Muscle layer of duodenum (tissue), 2 donors: ENCODE results near the gene CDC42BPA.

ENCODE experiments used
- H3K27ac ChIP-seq: one replicate; pipeline ENCODE4 v1.7.0; 2013; ENCODE audit warnings: mild to moderate bottlenecking, low read length
- H3K27me3 ChIP-seq: one replicate; pipeline ENCODE4 v1.7.0; 2013; ENCODE audit warnings: low read depth, mild to moderate bottlenecking, control low read depth, low read length
- H3K36me3 ChIP-seq, 2 donors: one replicate each; pipeline ENCODE4 v1.7.0; 2013; ENCODE audit warnings: low read length in 2 of 2, control low read depth in 1 of 2, mild to moderate bottlenecking in 1 of 2; ENCODE audit not compliant: insufficient read depth in 2 of 2, control insufficient read depth in 1 of 2
- H3K4me1 ChIP-seq, 2 donors: one replicate each; pipeline ENCODE4 v1.7.0; 2013; ENCODE audit warnings: low read length in 2 of 2, mild to moderate bottlenecking in 2 of 2, control low read depth in 1 of 2, moderate library complexity in 1 of 2; ENCODE audit not compliant: insufficient read depth in 2 of 2, control insufficient read depth in 1 of 2
- H3K4me3 ChIP-seq, 2 donors: one replicate each; pipeline ENCODE4 v1.7.0; 2013; ENCODE audit warnings: low read length in 2 of 2, low read depth in 1 of 2, mild to moderate bottlenecking in 1 of 2
- H3K9me3 ChIP-seq, 2 donors: one replicate each; pipeline ENCODE4 v1.7.0; 2013; ENCODE audit warnings: low read length in 2 of 2, control low read depth in 1 of 2, mild to moderate bottlenecking in 1 of 2; ENCODE audit not compliant: control insufficient read depth in 1 of 2
- donor health status: healthy.

The CDC42BPA gene

GRCh38 chr1:227042292-227042691 is 276.0 kb downstream of the CDC42BPA start:
- H3K27ac ChIP-seq = no peak overlapping the region
- no peaks in the 10 kb centered on the region for H3K27me3 ChIP-seq
- no peak overlapping the region for H3K4me3 ChIP-seq
- H3K36me3 ChIP-seq = peaks cover 7 to 17% of the 10 kb centered on the region in 2 donors
- H3K4me1 ChIP-seq = no peaks in the 10 kb centered on the region
- H3K9me3 ChIP-seq = no peaks in the 10 kb centered on the region

GRCh38 chr1:227038401-227038800 is 279.9 kb downstream of the CDC42BPA start:
- Histone ChIP-seq H3K9me3 (no peaks in the 10 kb centered on the region), H3K4me3 (no peak overlapping the region), H3K27me3 (no peaks in the 10 kb centered on the region), H3K4me1 (no peaks in the 10 kb centered on the region), H3K36me3 (peaks cover 10 to 19% of the 10 kb centered on the region in 2 donors), H3K27ac (no peak overlapping the region)

GRCh38 chr1:227037121-227037520 is 281.2 kb downstream of the CDC42BPA start:
- Histone ChIP-seq H3K9me3 (no peaks in the 10 kb centered on the region), H3K36me3 (peaks cover 10 to 26% of the 10 kb centered on the region in 2 donors), H3K4me1 (no peaks in the 10 kb centered on the region), H3K4me3 (no peak overlapping the region), H3K27ac (no peak overlapping the region), H3K27me3 (no peaks in the 10 kb centered on the region)

- H3K27me3 ChIP-seq = no peaks in the 10 kb centered on the region
- peaks cover 10 to 34% of the 10 kb centered on the region in 2 donors for H3K36me3 ChIP-seq
- no peaks in the 10 kb centered on the region for H3K4me1 ChIP-seq
- H3K9me3 ChIP-seq = no peaks in the 10 kb centered on the region
- no peak overlapping the region for H3K4me3 ChIP-seq
- no peak overlapping the region for H3K27ac ChIP-seq
Measured at GRCh38 chr1:227035316-227035715, 283.0 kb downstream of the CDC42BPA start.

- Histone ChIP-seq H3K27me3 (no peaks in the 10 kb centered on the region), H3K27ac (no peak overlapping the region), H3K36me3 (peaks cover 9 to 34% of the 10 kb centered on the region in 2 donors), H3K4me3 (no peak overlapping the region), H3K9me3 (no peaks in the 10 kb centered on the region), H3K4me1 (no peaks in the 10 kb centered on the region)
Measured at GRCh38 chr1:227033880-227034279, 284.4 kb downstream of the CDC42BPA start.

GRCh38 chr1:227032396-227032795 is 285.9 kb downstream of the CDC42BPA start:
- H3K27me3 ChIP-seq = no peaks in the 10 kb centered on the region
- no peaks in the 10 kb centered on the region for H3K4me1 ChIP-seq
- peaks cover 10 to 37% of the 10 kb centered on the region in 2 donors for H3K36me3 ChIP-seq
- H3K4me3 ChIP-seq = no peak overlapping the region
- H3K27ac ChIP-seq = no peak overlapping the region
- no peaks in the 10 kb centered on the region for H3K9me3 ChIP-seq

- Histone ChIP-seq H3K4me1 (no peaks in the 10 kb centered on the region), H3K27ac (no peak overlapping the region), H3K4me3 (no peak overlapping the region), H3K9me3 (no peaks in the 10 kb centered on the region), H3K36me3 (peaks cover 24 to 43% of the 10 kb centered on the region in 2 donors), H3K27me3 (no peaks in the 10 kb centered on the region)
Measured at GRCh38 chr1:227016990-227017389, 301.3 kb downstream of the CDC42BPA start.

GRCh38 chr1:227010645-227011044 is 307.6 kb downstream of the CDC42BPA start:
- Histone ChIP-seq H3K4me1 (no peaks in the 10 kb centered on the region), H3K36me3 (peaks cover 8 to 13% of the 10 kb centered on the region in 2 donors), H3K27ac (no peak overlapping the region)

GRCh38 chr1:227009937-227010336 is 308.4 kb downstream of the CDC42BPA start:
- Histone ChIP-seq H3K4me1 (no peaks in the 10 kb centered on the region), H3K36me3 (peaks cover 6 to 13% of the 10 kb centered on the region in 2 donors), H3K4me3 (no peak overlapping the region), H3K27me3 (no peaks in the 10 kb centered on the region), H3K27ac (no peak overlapping the region), H3K9me3 (no peaks in the 10 kb centered on the region)

More at GRCh38 chr1:227010645-227011044, 307.6 kb downstream of the CDC42BPA start:
- H3K27me3 ChIP-seq = no peaks in the 10 kb centered on the region
- no peaks in the 10 kb centered on the region for H3K9me3 ChIP-seq
- no peak overlapping the region for H3K4me3 ChIP-seq

- no peak overlapping the region for H3K27ac ChIP-seq
- H3K36me3 ChIP-seq = peaks cover 24 to 30% of the 10 kb centered on the region in 2 donors
- no peaks in the 10 kb centered on the region for H3K27me3 ChIP-seq
Measured at GRCh38 chr1:227006226-227006796, 312.0 kb downstream of the CDC42BPA start.

GRCh38 chr1:227004796-227005195 is 313.5 kb downstream of the CDC42BPA start:
- H3K27ac ChIP-seq = no peak overlapping the region
- no peaks in the 10 kb centered on the region for H3K27me3 ChIP-seq
- no peak overlapping the region for H3K4me3 ChIP-seq
- H3K4me1 ChIP-seq = no peaks in the 10 kb centered on the region
- peaks cover 24 to 34% of the 10 kb centered on the region in 2 donors for H3K36me3 ChIP-seq
- no peaks in the 10 kb centered on the region for H3K9me3 ChIP-seq

More at GRCh38 chr1:227006226-227006796, 312.0 kb downstream of the CDC42BPA start:
- Histone ChIP-seq H3K9me3 (no peaks in the 10 kb centered on the region), H3K4me3 (no peak overlapping the region), H3K4me1 (no peaks in the 10 kb centered on the region)

- H3K9me3 ChIP-seq = no peaks in the 10 kb centered on the region
- H3K4me3 ChIP-seq = no peak overlapping the region
- H3K36me3 ChIP-seq = peaks cover 24 to 34% of the 10 kb centered on the region in 2 donors
- no peaks in the 10 kb centered on the region for H3K4me1 ChIP-seq
- no peak overlapping the region for H3K27ac ChIP-seq
- H3K27me3 ChIP-seq = no peaks in the 10 kb centered on the region
Measured at GRCh38 chr1:227003165-227003564, 315.1 kb downstream of the CDC42BPA start.
